K562 (cell line): ENCODE data around the gene ST6GALNAC6. TPM values are rescaled to one million over a fixed set of nuclear protein-coding genes. Genes with fewer than 3 reads are reported as not detected.

ENCODE experiments used
- CAMTA2 ChIP-seq: fragments of 250-450 bp; sonication (Bioruptor Pico); conservative IDR thresholded peaks from 2 replicates; pipeline ENCODE4 v1.5.1; 2022
- CBX1 ChIP-seq: sonication (generic); IDR thresholded peaks from 2 replicates; pipeline ENCODE4 v1.6.1; 2016; ENCODE audit warnings: antibody characterized with exemption, low read depth, mild to moderate bottlenecking
- CREM ChIP-seq: IDR thresholded peaks from 2 replicates; pipeline ENCODE4 v1.6.1; 2014; ENCODE audit warnings: antibody characterized with exemption, low read depth
- DNMT1 ChIP-seq: fragments of 450-650 bp; IDR thresholded peaks from 2 replicates; pipeline ENCODE4 v1.6.1; 2016; ENCODE audit warnings: antibody characterized with exemption, mild to moderate bottlenecking
- HMG20B ChIP-seq: fragments of 250-450 bp; sonication (Bioruptor Pico); IDR thresholded peaks from 2 replicates; pipeline ENCODE4 v1.5.0; 2021; ENCODE audit warnings: mild to moderate bottlenecking
- MGA ChIP-seq: fragments of 450-650 bp; IDR thresholded peaks from 2 replicates; pipeline ENCODE4 v1.6.1; 2016; ENCODE audit warnings: mild to moderate bottlenecking, moderate library complexity
- MLLT1 ChIP-seq, 2 experiments: fragments of 450-650 bp; IDR thresholded peaks; 2 replicates each; pipeline ENCODE4 v1.6.1; 2016
- SMARCA5 ChIP-seq: fragments of 450-650 bp; IDR thresholded peaks from 2 replicates; pipeline ENCODE4 v1.6.1; 2016
- TBL1XR1 ChIP-seq, 2 experiments: IDR thresholded peaks; 2 replicates each; pipeline ENCODE4 v1.6.1; 2012; ENCODE audit warnings: improper control_type of control experiment in 2 of 2, low read length in 2 of 2, mild to moderate bottlenecking in 1 of 2
- TBP ChIP-seq: optimal IDR thresholded peaks from 2 replicates; pipeline ENCODE3; 2011; ENCODE audit warnings: low read depth, low read length, improper control_type of control experiment
- TOE1 ChIP-seq, 2 experiments: fragments of 450-650 bp in 1 of 2; sonication (generic) in 1 of 2; formaldehyde crosslinking in 1 of 2; IDR thresholded peaks; 2 replicates each; pipeline versions ENCODE4 v1.7.1 to v1.8.0; 2016 to 2022; ENCODE audit warnings: borderline replicate concordance in 2 of 2, mild to moderate bottlenecking in 2 of 2, antibody characterized with exemption in 1 of 2, inconsistent platforms in 1 of 2, low read depth in 1 of 2, missing genetic modification reagents in 1 of 2, moderate library complexity in 1 of 2
- XRCC3 ChIP-seq: fragments of 450-650 bp; IDR thresholded peaks from 2 replicates; pipeline ENCODE4 v1.6.1; 2017; ENCODE audit warnings: mild to moderate bottlenecking, moderate library complexity
- ZBTB9 ChIP-seq: fragments of 450-650 bp; formaldehyde crosslinking; IDR thresholded peaks from 2 replicates; pipeline ENCODE4 v1.4.0; 2020; ENCODE audit warnings: mild to moderate bottlenecking, moderate library complexity
- ZNF316 ChIP-seq: fragments of 450-650 bp; IDR thresholded peaks from 2 replicates; pipeline ENCODE4 v1.6.1; 2016
- ZNF699 ChIP-seq: fragments of 250-450 bp; sonication (Bioruptor Pico); IDR thresholded peaks from 2 replicates; pipeline ENCODE4 v1.8.0; 2021; ENCODE audit warnings: mild to moderate bottlenecking, moderate library complexity; ENCODE audit not compliant: insufficient replicate concordance
- ZNF785 ChIP-seq: fragments of 250-450 bp; sonication (Bioruptor Pico); IDR thresholded peaks from 2 replicates; pipeline ENCODE4 v1.4.0; 2020; ENCODE audit warnings: mild to moderate bottlenecking
- polyA plus RNA-seq, 8 experiments: library from polyadenylated mRNA; depleted of rRNA in 4 of 8; stranded (reverse) in 5 of 8; unstranded in 3 of 8; fragments of >200 nt; fragmentation: Nextera tagmentation in 2 of 8; fragmentation: Illumina TruSeq in 1 of 8; extraction: Ambion mirVana in 2 of 8; extraction: Trizol in 1 of 8; gene quantifications; 2 replicates each; pipeline versions ENCODE4 v1.2.1 to v1.2.3, GENCODE V29; 2011 to 2014; ENCODE audit warnings: inconsistent platforms in 1 of 8, missing spikeins in 1 of 8
- total RNA-seq, 7 experiments: library from RNA; depleted of rRNA in 6 of 7; stranded (reverse); fragments of >200 nt in 6 of 7; fragmentation: Illumina TruSeq in 2 of 7; extraction: Trizol in 2 of 7; gene quantifications; 2 replicates each; pipeline versions ENCODE4 v1.2.1 to v1.2.3, GENCODE V29; 2011 to 2021; ENCODE audit warnings: low replicate concordance in 1 of 7

ST6GALNAC6 gene
- total and polyA plus RNA-seq, 9 of the 15 experiments (the other 6 are each of a cell fraction or from before 2014, with no cell fraction given): 0.13 to 23.0 (median 14.5) TPM

GRCh38 chr9:127935765-127936221, 36.4 kb upstream of the ST6GALNAC6 start (continued):
- TF ChIP-seq CAMTA2 (CRISPR knock-in tag): no peak
- TF ChIP-seq CREM: peak; percentile 63
- no peak for TF ChIP-seq MLLT1 (IDR thresholded peaks at IDR 0.05)
- no peak for TF ChIP-seq DNMT1
- TF ChIP-seq CBX1: no peak
- TF ChIP-seq TBL1XR1 (IDR thresholded peaks at IDR 0.05; ENCODE audit: low read length in 2 of 2): 0 out of 4 replicates have a peak, but pooled peaks of 1 of the 2 experiments have one; percentile 33
- TF ChIP-seq ZNF699: no peak
- TF ChIP-seq TBP: peak; percentile 15
- no peak for TF ChIP-seq XRCC3
- no peak for TF ChIP-seq ZNF785 (CRISPR knock-in tag)
- TF ChIP-seq MGA: no peak
- TF ChIP-seq TOE1 (IDR thresholded peaks at IDR 0.05; ENCODE audit: borderline replicate concordance): no peak
- no peak for TF ChIP-seq TOE1 (CRISPR knock-in tag; IDR thresholded peaks at IDR 0.05; ENCODE audit: borderline replicate concordance, low read depth)
- peak; percentile 91 for TF ChIP-seq ZNF316
- TF ChIP-seq HMG20B (CRISPR knock-in tag): no peak
- TF ChIP-seq SMARCA5: peak; percentile 77
- TF ChIP-seq ZBTB9 (CRISPR knock-in tag): no peak
